ENCODE measurements around the gene STXBP5L.

The STXBP5L gene

DNA sequence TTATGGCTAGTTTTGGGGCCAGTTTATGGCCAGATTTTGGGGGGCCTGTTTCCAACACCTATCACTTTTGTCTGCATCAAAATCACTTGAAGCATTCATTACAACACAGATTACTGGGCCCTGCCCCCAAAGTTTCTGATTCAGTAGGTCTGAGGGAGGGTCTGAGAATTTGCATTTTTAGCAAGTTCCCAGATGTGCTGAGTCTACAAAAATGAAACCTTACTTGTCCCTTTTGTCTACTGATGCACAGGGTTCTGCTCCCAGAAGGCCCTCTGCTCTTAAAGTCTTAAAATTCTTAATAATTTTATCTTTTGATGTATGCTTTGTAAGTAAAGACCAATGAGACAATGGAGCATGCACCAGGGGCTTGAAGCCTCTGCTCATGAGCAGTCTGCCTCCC, 491.8 kb downstream of the STXBP5L start:
- no peaks in the 10 kb centered on the region for H3K27me3 ChIP-seq (replicated peaks; ENCODE audit: control insufficient read depth, insufficient read depth, low read length)
- H3K4me3 ChIP-seq (replicated peaks; ENCODE audit: low read depth, low read length): no peak overlapping the region
- no peaks in the 10 kb centered on the region for H3K36me3 ChIP-seq (ENCODE audit: control insufficient read depth, insufficient read depth, low read length)
- DNase-seq (ENCODE audit: extremely low read depth, insufficient read length): no peak
- no peak for TF ChIP-seq CTCF (IDR thresholded peaks at IDR 0.05; ENCODE audit: insufficient read depth, low read length, poor library complexity, severe bottlenecking)

DNA sequence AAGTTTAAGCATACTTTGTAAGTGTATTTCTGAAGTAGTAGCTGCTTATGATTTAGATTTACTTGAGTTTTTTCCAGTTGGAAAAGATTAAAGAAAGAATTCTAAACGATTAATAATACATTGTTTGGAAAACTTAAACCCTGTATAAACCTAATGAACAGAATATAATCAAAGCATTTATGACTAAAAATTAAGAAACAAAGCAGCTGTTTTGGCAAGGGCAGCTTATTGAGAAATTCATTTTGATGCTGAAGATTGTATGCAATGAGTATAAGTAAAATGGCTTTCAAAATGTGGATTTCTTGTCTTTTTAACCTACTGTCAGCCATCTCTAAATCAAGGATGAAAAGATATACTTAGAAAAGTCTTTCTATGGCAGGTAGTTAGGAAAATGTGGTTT, 497.6 kb downstream of the STXBP5L start:
- no peak for TF ChIP-seq CTCF (IDR thresholded peaks at IDR 0.05; ENCODE audit: insufficient read depth, low read length, poor library complexity, severe bottlenecking)
- no peaks in the 10 kb centered on the region for H3K36me3 ChIP-seq (ENCODE audit: control insufficient read depth, insufficient read depth, low read length)
- DNase-seq (ENCODE audit: extremely low read depth, insufficient read length): no peak
- H3K27me3 ChIP-seq (replicated peaks; ENCODE audit: control insufficient read depth, insufficient read depth, low read length): no peaks in the 10 kb centered on the region
- H3K4me3 ChIP-seq (replicated peaks; ENCODE audit: low read depth, low read length): no peak overlapping the region

DNA sequence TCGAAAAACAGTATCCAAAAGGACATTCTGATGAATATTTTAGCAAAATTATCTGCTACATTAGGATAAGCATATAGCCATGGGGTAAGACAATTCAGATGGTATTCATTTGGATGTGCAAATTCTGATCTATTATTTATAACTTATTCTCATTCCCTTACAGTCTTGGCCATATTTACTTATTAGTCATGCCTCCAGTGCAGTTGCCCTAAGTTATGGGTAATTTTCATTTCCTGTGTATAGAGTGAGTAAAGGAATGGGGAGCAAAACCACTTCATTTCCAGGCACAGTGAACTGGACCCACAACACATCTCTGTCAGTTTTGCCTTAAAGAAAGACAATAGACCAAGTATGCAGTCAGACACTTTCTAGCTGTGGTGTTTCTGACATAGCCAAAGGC, 503.5 kb downstream of the STXBP5L start:
- H3K4me3 ChIP-seq (replicated peaks; ENCODE audit: low read depth, low read length): no peak overlapping the region
- H3K27me3 ChIP-seq (replicated peaks; ENCODE audit: control insufficient read depth, insufficient read depth, low read length): no peaks in the 10 kb centered on the region
- no peak for DNase-seq (ENCODE audit: extremely low read depth, insufficient read length)
- H3K36me3 ChIP-seq (ENCODE audit: control insufficient read depth, insufficient read depth, low read length): no peaks in the 10 kb centered on the region
- no peak for TF ChIP-seq CTCF (IDR thresholded peaks at IDR 0.05; ENCODE audit: insufficient read depth, low read length, poor library complexity, severe bottlenecking)

DNA sequence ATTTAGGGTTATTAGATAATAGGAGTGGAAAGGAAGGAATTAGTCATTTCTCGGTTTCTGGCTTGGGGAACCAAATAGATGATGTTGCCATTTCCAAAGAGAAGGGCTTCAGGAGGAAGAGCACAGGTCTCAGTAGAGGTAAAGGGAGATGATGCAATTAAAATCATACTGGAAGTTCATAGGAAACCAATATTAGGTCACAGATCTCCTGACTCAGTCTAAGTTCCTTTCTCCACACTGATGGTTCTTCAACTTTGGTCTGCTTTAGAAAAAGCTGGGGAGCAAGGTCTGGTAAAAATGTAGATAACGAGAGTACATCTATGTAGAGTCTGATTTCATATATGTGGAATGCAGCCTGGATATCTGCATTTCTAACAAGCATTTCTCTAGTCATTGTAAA, 506.9 kb downstream of the STXBP5L start:
- DNase-seq (ENCODE audit: extremely low read depth, insufficient read length): no peak
- Histone ChIP-seq H3K4me3 (replicated peaks; ENCODE audit: low read depth, low read length) (no peak overlapping the region), H3K27me3 (replicated peaks; ENCODE audit: control insufficient read depth, insufficient read depth, low read length) (no peaks in the 10 kb centered on the region), H3K36me3 (ENCODE audit: control insufficient read depth, insufficient read depth, low read length) (no peaks in the 10 kb centered on the region)
- no peak for TF ChIP-seq CTCF (IDR thresholded peaks at IDR 0.05; ENCODE audit: insufficient read depth, low read length, poor library complexity, severe bottlenecking)

DNA sequence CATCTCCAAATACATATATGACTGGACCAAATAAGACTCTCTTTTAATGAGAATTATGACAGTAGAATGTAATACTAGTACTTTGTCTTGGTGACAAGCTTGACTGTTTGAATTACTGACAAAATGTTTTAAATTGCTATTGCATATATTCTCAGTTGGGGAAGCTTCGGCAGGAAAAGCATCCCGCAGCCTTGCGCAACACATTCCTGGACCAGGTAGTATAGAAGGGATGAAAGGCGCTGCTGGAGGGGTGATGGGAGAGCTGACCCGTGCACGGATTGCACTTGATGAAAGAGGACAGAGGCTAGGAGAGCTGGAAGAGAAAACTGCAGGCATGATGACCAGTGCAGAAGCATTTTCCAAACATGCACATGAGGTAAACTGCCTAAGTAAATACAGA, 510.2 kb downstream of the STXBP5L start:
- DNase-seq (ENCODE audit: extremely low read depth, insufficient read length): no peak
- no peak overlapping the region for H3K4me3 ChIP-seq (replicated peaks; ENCODE audit: low read depth, low read length)
- TF ChIP-seq CTCF (IDR thresholded peaks at IDR 0.05; ENCODE audit: insufficient read depth, low read length, poor library complexity, severe bottlenecking): no peak
- H3K36me3 ChIP-seq (ENCODE audit: control insufficient read depth, insufficient read depth, low read length): no peaks in the 10 kb centered on the region
- no peaks in the 10 kb centered on the region for H3K27me3 ChIP-seq (replicated peaks; ENCODE audit: control insufficient read depth, insufficient read depth, low read length)

GRCh38 chr3:121424549-121424948, 516.5 kb downstream of the STXBP5L start:
- Histone ChIP-seq H3K4me3 (replicated peaks; ENCODE audit: low read depth, low read length) (no peak overlapping the region), H3K36me3 (ENCODE audit: control insufficient read depth, insufficient read depth, low read length) (peaks cover 2% of the 10 kb centered on the region; the same call in 1 of the 2 replicates), H3K27me3 (replicated peaks; ENCODE audit: control insufficient read depth, insufficient read depth, low read length) (no peaks in the 10 kb centered on the region)
- TF ChIP-seq CTCF (IDR thresholded peaks at IDR 0.05; ENCODE audit: insufficient read depth, low read length, poor library complexity, severe bottlenecking): no peak
- DNase-seq (ENCODE audit: extremely low read depth, insufficient read length): no peak

All from GM06990 (cell line).